HepG2 (cell line): Measurements from ENCODE around the gene LEMD3. TPM values are rescaled to one million over a fixed set of nuclear protein-coding genes. Genes with fewer than 3 reads are reported as not detected.

Experiments
- ATAC-seq: fragments of 200-7000 bp; cut with Tn5 transposase; 3 replicates; pipeline ENCODE4 v1.9.1; 2020; ENCODE audit warnings: mild to moderate bottlenecking, moderate library complexity
- BruUV-seq: library from RNA; stranded (reverse); fragments of 400-500 nt; replicated peaks from 2 replicates; lab custom pipeline; 2021; lab: Mats Ljungman, UMichigan
- CTCF ChIA-PET: fragments of 300-600 bp; formaldehyde crosslinking; extraction: SDS; loops from one replicate; lab custom pipeline; 2021; ENCODE audit warnings: low total read pairs, inconsistent platforms, low intra/inter-chr PET ratio; lab: Yijun Ruan, JAX
- POLR2A ChIA-PET: fragments of 350-600 bp; sonication (Branson Sonifier 250); formaldehyde crosslinking; loops from one replicate; lab custom pipeline; 2020; ENCODE audit warnings: antibody characterized with exemption, inconsistent platforms; lab: Yijun Ruan, JAX
- DNase-seq: peaks from one replicate; pipeline ENCODE4 v3.0.0-alpha.2; 2015; ENCODE audit warnings: low spot score
- FAIRE-seq: peaks from 3 replicates; lab custom pipeline; 2011; peaks lifted over from hg19 to GRCh38; lab: Jason Lieb, UNC
- H2AFZ ChIP-seq: one replicate; pipeline ENCODE4 v1.6.1; 2011; ENCODE audit warnings: low read length, inconsistent platforms
- H3K27ac ChIP-seq: fragments of 300-600 bp; 3 replicates; pipeline ENCODE4 v1.8.0; 2011; ENCODE audit warnings: mixed run types, mild to moderate bottlenecking, mixed read lengths, low read length, inconsistent platforms; ENCODE audit not compliant: insufficient read depth; ENCODE audit errors: extremely low read length
- H3K27me3 ChIP-seq, 2 experiments: fragments of 200-600 bp in 1 of 2; 2 replicates in 1 of 2; 3 replicates in 1 of 2; pipeline versions ENCODE4 v1.6.0 to v1.8.0; 2011; ENCODE audit warnings: low read length in 2 of 2, mild to moderate bottlenecking in 2 of 2, moderate library complexity in 2 of 2, inconsistent platforms in 1 of 2; ENCODE audit not compliant: insufficient read depth in 2 of 2, control insufficient read depth in 1 of 2
- H3K36me3 ChIP-seq, 2 experiments: fragments of 200-600 bp in 1 of 2; replicated peaks in 1 of 2; 2 replicates in 1 of 2; 3 replicates in 1 of 2; pipeline versions ENCODE4 v1.5.1 to v1.8.0; 2011; ENCODE audit warnings: low read length in 2 of 2, inconsistent platforms in 1 of 2; ENCODE audit not compliant: insufficient read depth in 2 of 2, control insufficient read depth in 1 of 2
- H3K4me1 ChIP-seq: 2 replicates; pipeline ENCODE4 v1.5.1; 2012; ENCODE audit warnings: low read length, inconsistent platforms; ENCODE audit not compliant: insufficient read depth
- H3K4me2 ChIP-seq: 2 replicates; pipeline ENCODE4 v1.6.0; 2011; ENCODE audit warnings: low read depth, low read length, inconsistent platforms
- H3K4me3 ChIP-seq, 3 experiments: fragments of 200-600 bp in 1 of 3; sonication (generic), shearing (Covaris generic) in 1 of 3; replicated peaks in 1 of 3; 2 replicates each; pipeline ENCODE4 v1.5.1; 2011 to 2016; ENCODE audit warnings: low read length in 3 of 3, inconsistent platforms in 2 of 3, low read depth in 2 of 3, mild to moderate bottlenecking in 2 of 3, control low read depth in 1 of 3, mixed read lengths in 1 of 3; ENCODE audit not compliant: insufficient read depth in 1 of 3
- H3K79me2 ChIP-seq: one replicate; pipeline ENCODE4 v1.6.1; 2011; ENCODE audit warnings: low read length, inconsistent platforms; ENCODE audit not compliant: insufficient read depth
- H3K9ac ChIP-seq: 2 replicates; pipeline ENCODE4 v1.6.0; 2011; ENCODE audit warnings: mild to moderate bottlenecking, low read depth, low read length, inconsistent platforms; ENCODE audit not compliant: insufficient read depth
- H3K9me3 ChIP-seq: 2 replicates; pipeline ENCODE4 v1.5.1; 2012; ENCODE audit warnings: mild to moderate bottlenecking, low read length
- H4K20me1 ChIP-seq: 2 replicates; pipeline ENCODE4 v1.6.0; 2011; ENCODE audit warnings: inconsistent platforms, mild to moderate bottlenecking, low read length, moderate library complexity; ENCODE audit not compliant: insufficient read depth
- ATM ChIP-seq: fragments of 450-650 bp; IDR thresholded peaks from 2 replicates; pipeline ENCODE4 v1.7.1; 2017; ENCODE audit warnings: mild to moderate bottlenecking, borderline replicate concordance
- GRHL1 ChIP-seq: sonication (generic); formaldehyde crosslinking; conservative IDR thresholded peaks from 2 replicates; pipeline ENCODE4 v1.8.0; 2022; ENCODE audit warnings: missing genetic modification reagents
- JUND ChIP-seq: sonication (generic); formaldehyde crosslinking; IDR thresholded peaks from 2 replicates; pipeline ENCODE4 v1.8.0; 2022; ENCODE audit warnings: mild to moderate bottlenecking, missing genetic modification reagents
- KAT7 ChIP-seq: IDR thresholded peaks from 2 replicates; pipeline ENCODE4 v1.6.1; 2018; ENCODE audit warnings: borderline replicate concordance, missing compliant biosample characterization
- KDM5B ChIP-seq: sonication (generic); formaldehyde crosslinking; IDR thresholded peaks from 2 replicates; pipeline ENCODE4 v1.4.0; 2020; ENCODE audit warnings: missing genetic modification reagents, mild to moderate bottlenecking, borderline replicate concordance
- MIXL1 ChIP-seq: IDR thresholded peaks from 2 replicates; pipeline ENCODE4 v1.6.1; 2016
- MTF2 ChIP-seq: sonication (generic); formaldehyde crosslinking; IDR thresholded peaks from 2 replicates; pipeline ENCODE4 v1.5.0; 2020; ENCODE audit warnings: missing genetic modification reagents, borderline replicate concordance
- NFE2 ChIP-seq: sonication (generic); formaldehyde crosslinking; IDR thresholded peaks from 2 replicates; pipeline ENCODE4 v1.4.0; 2020; ENCODE audit warnings: missing genetic modification reagents
- SCMH1 ChIP-seq: sonication (generic); formaldehyde crosslinking; IDR thresholded peaks from 2 replicates; pipeline ENCODE4 v1.9.0; 2021; ENCODE audit warnings: missing genetic modification reagents, mild to moderate bottlenecking, borderline replicate concordance
- SETDB1 ChIP-seq: sonication (generic); formaldehyde crosslinking; IDR thresholded peaks from 2 replicates; pipeline ENCODE4 v1.5.1; 2020; ENCODE audit warnings: missing genetic modification reagents, mild to moderate bottlenecking, borderline replicate concordance
- TCF7 ChIP-seq: sonication (generic); IDR thresholded peaks from 2 replicates; pipeline ENCODE4 v1.6.1; 2016; ENCODE audit warnings: antibody characterized with exemption, low read depth
- TGIF2 ChIP-seq: IDR thresholded peaks from 2 replicates; pipeline ENCODE4 v1.6.1; 2016; ENCODE audit warnings: control low read depth, missing compliant biosample characterization
- ZBTB25 ChIP-seq: IDR thresholded peaks from 2 replicates; pipeline ENCODE4 v1.6.1; 2018; ENCODE audit warnings: missing genetic modification reagents
- ZNF180 ChIP-seq: sonication (generic); formaldehyde crosslinking; IDR thresholded peaks from 2 replicates; pipeline ENCODE4 v1.4.0; 2020; ENCODE audit warnings: low read depth, missing genetic modification reagents, borderline replicate concordance
- ZNF343 ChIP-seq: sonication (generic); formaldehyde crosslinking; IDR thresholded peaks from 2 replicates; pipeline ENCODE4 v1.4.0; 2020; ENCODE audit warnings: mild to moderate bottlenecking, missing genetic modification reagents
- ZNF597 ChIP-seq: sonication (generic); formaldehyde crosslinking; IDR thresholded peaks from 2 replicates; pipeline ENCODE4 v1.5.0; 2020; ENCODE audit warnings: missing genetic modification reagents
- ZNF746 ChIP-seq: sonication (generic); formaldehyde crosslinking; IDR thresholded peaks from 2 replicates; pipeline ENCODE4 v1.8.0; 2022; ENCODE audit warnings: mild to moderate bottlenecking, missing genetic modification reagents
- ZSCAN22 ChIP-seq: sonication (generic); formaldehyde crosslinking; IDR thresholded peaks from 2 replicates; pipeline ENCODE4 v1.4.0; 2020; ENCODE audit warnings: mild to moderate bottlenecking, missing genetic modification reagents
- WGBS: methylation state at CpG from one replicate; pipeline ENCODE4 v1.1.6; 2017; ENCODE audit warnings: low lambda C conversion rate; 5-methylcytosine and 5-hydroxymethylcytosine counted together
- in situ Hi-C: cut with HindIII; loops from 2 replicates; pipeline ENCODE4 v1.10.0; 2017; ENCODE audit warnings: low pct_unique_long_range_greater_than_20kb; ENCODE audit not compliant: extremely low pct_ligation_motif_present
- intact Hi-C: fragments of 100-400 bp; cut with micrococcal nuclease; formaldehyde crosslinking; loops from one replicate; pipeline ENCODE4 v1.10.0; 2022; ENCODE audit not compliant: unreplicated experiment
- polyA plus RNA-seq, 8 experiments: library from polyadenylated mRNA; depleted of rRNA in 3 of 8; stranded (reverse) in 7 of 8; unstranded in 1 of 8; fragments of >200 nt; fragmentation: Illumina TruSeq in 4 of 8; extraction: Trizol in 4 of 8; gene quantifications; 2 replicates each; pipeline versions ENCODE4 v1.2.1 to v1.2.3, GENCODE V29; 2011 to 2016; ENCODE audit warnings: low read depth in 4 of 8, missing spikeins in 1 of 8, mixed read lengths in 1 of 8; ENCODE audit not compliant: insufficient read depth in 1 of 8
- total RNA-seq, 5 experiments: library from RNA; depleted of rRNA; stranded (reverse); fragments of >200 nt; fragmentation: Illumina TruSeq; extraction: Trizol; gene quantifications; 2 replicates each; pipeline ENCODE4 v1.2.3, GENCODE V29; 2016; ENCODE audit warnings: low read depth in 1 of 5

The LEMD3 gene
- total and polyA plus RNA-seq, 2 of the 13 experiments (the other 11 are each of a cell fraction or from before 2014, with no cell fraction given) = 9.3 to 18.7 TPM

GRCh38 chr12:65175385-65175784, 6.0 kb downstream of the LEMD3 start (continued):
- TF ChIP-seq ATM (no peak), GRHL1 (no peak), KDM5B (CRISPR knock-in tag) (no peak), ZNF746 (CRISPR knock-in tag) (no peak), KAT7 (CRISPR knock-in tag) (no peak)

GRCh38 chr12:65182012-65182739, 12.8 kb downstream of the LEMD3 start:
- DNase-seq (no peak), ATAC-seq (no peak), FAIRE-seq (no peak)
- Histone ChIP-seq H3K79me2 (peaks cover 32% of the 10 kb centered on the region), H3K4me1 (peaks cover 26% of the 10 kb centered on the region), H3K9ac (no peak overlapping the region), H3K27me3 (no peaks in the 10 kb centered on the region), H2AFZ (no peak overlapping the region), H4K20me1 (peaks cover 7% of the 10 kb centered on the region), H3K4me2 (no peak overlapping the region), H3K4me3 (no peak overlapping the region), H3K9me3 (no peaks in the 10 kb centered on the region), H3K27ac (no peak overlapping the region), H3K36me3 (peaks cover 1 to 4% of the 10 kb centered on the region in 2 experiments; a peak in 3 of 5 replicates)
- CTCF ChIA-PET = no interaction called here
- intact Hi-C loops = no loop called here
- POLR2A ChIA-PET = interaction anchor here (0.7 to 1.8 kb wide), 2 partner anchors 12 to 13 kb away, joined by 7 to 8 read pairs; partner anchors contain the start of gene LEMD3
- WGBS = 54% methylated on average over 3 of the region's 3 CpGs
- no TSS peak for BruUV-seq
- in situ Hi-C loops = no loop called here
- TF ChIP-seq TCF7 = peak; percentile 5; the same call in 1 of the 2 replicates
- TF ChIP-seq ZSCAN22 (CRISPR knock-in tag) = no peak
- no peak for TF ChIP-seq JUND (CRISPR knock-in tag)
- no peak for TF ChIP-seq ZNF597
- TF ChIP-seq MTF2 = no peak
- TF ChIP-seq ZNF180 (CRISPR knock-in tag) = no peak
- TF ChIP-seq TGIF2 (CRISPR knock-in tag) = 0 out of 2 replicates have a peak, but pooled peaks have one; percentile 28
- TF ChIP-seq SETDB1 = no peak
- no peak for TF ChIP-seq ZNF343 (CRISPR knock-in tag)
- TF ChIP-seq MIXL1 = no peak
- TF ChIP-seq SCMH1 (CRISPR knock-in tag) = no peak
- TF ChIP-seq NFE2 = no peak
- TF ChIP-seq ZBTB25 = no peak
